K562 (cell line): ENCODE data around the gene INPP1. TPM values are rescaled to one million over a fixed set of nuclear protein-coding genes. Genes with fewer than 3 reads are reported as not detected.
A peak's percentile ranks its signal among the peaks of the same experiment; 100 is the strongest.

Experiments used
- ATAC-seq: fragments of 200-7000 bp; cut with Tn5 transposase; 3 replicates; pipeline ENCODE4 v1.9.1; 2020; ENCODE audit warnings: moderate library complexity
- BruUV-seq: library from RNA; stranded (reverse); fragments of 400-500 nt; replicated peaks from 2 replicates; lab custom pipeline; 2021; lab: Mats Ljungman, UMichigan
- CTCF ChIA-PET: fragments of 300-600 bp; formaldehyde crosslinking; extraction: SDS; loops from one replicate; lab custom pipeline; 2021; ENCODE audit warnings: low intra/inter-chr PET ratio; lab: Yijun Ruan, JAX
- POLR2A ChIA-PET: fragments of 300-600, 350-650 bp; sonication (Branson Sonifier 250); formaldehyde crosslinking; extraction: SDS; loops from one replicate; lab custom pipeline; 2021; ENCODE audit warnings: antibody characterized with exemption, inconsistent platforms; lab: Yijun Ruan, JAX
- DNase-seq, 4 experiments: peaks; one replicate each; pipeline versions ENCODE4 v3.0.0 to v3.0.0-alpha.2; 2011 to 2018; ENCODE audit warnings: low spot score in 3 of 4, mixed read lengths in 3 of 4; ENCODE audit errors: extremely low read depth in 1 of 4
- FAIRE-seq: peaks from 2 replicates; lab custom pipeline; 2011; peaks lifted over from hg19 to GRCh38; lab: Jason Lieb, UNC
- H2AFZ ChIP-seq: 2 replicates; pipeline ENCODE4 v1.6.0; 2011; ENCODE audit warnings: low read depth, low read length, control low read depth, inconsistent platforms
- H3K27ac ChIP-seq: fragments of 200-600 bp; 3 replicates; pipeline ENCODE4 v1.8.0; 2011; ENCODE audit warnings: low read depth, mild to moderate bottlenecking, control low read depth, inconsistent platforms, low read length, moderate library complexity, mixed read lengths; ENCODE audit errors: extremely low read depth
- H3K27me3 ChIP-seq, 2 experiments: fragments of 300-600 bp in 1 of 2; 2 replicates in 1 of 2; 3 replicates in 1 of 2; pipeline versions ENCODE4 v1.6.0 to v1.8.0; 2011; ENCODE audit warnings: inconsistent platforms in 2 of 2, low read length in 2 of 2, mild to moderate bottlenecking in 1 of 2, mixed read lengths in 1 of 2, moderate library complexity in 1 of 2; ENCODE audit not compliant: control insufficient read depth in 2 of 2, insufficient read depth in 2 of 2
- H3K36me3 ChIP-seq: fragments of 300-600 bp; 3 replicates; pipeline ENCODE4 v1.8.0; 2011; ENCODE audit warnings: mild to moderate bottlenecking, low read length, inconsistent platforms; ENCODE audit not compliant: control insufficient read depth, insufficient read depth
- H3K4me1 ChIP-seq, 2 experiments: fragments of 200-600 bp in 1 of 2; replicated peaks in 1 of 2; 2 replicates in 1 of 2; 3 replicates in 1 of 2; pipeline versions ENCODE4 v1.5.1 to v1.8.0; 2011; ENCODE audit warnings: inconsistent platforms in 2 of 2, low read length in 2 of 2, mild to moderate bottlenecking in 1 of 2, mixed read lengths in 1 of 2, moderate library complexity in 1 of 2; ENCODE audit not compliant: control insufficient read depth in 2 of 2, insufficient read depth in 2 of 2
- H3K4me2 ChIP-seq: 2 replicates; pipeline ENCODE4 v1.6.1; 2011; ENCODE audit warnings: low read length, control low read depth, inconsistent platforms, mixed read lengths; ENCODE audit not compliant: insufficient read depth
- H3K4me3 ChIP-seq: fragments of 200-600 bp; sonication (generic), shearing (Covaris generic); 2 replicates; pipeline ENCODE4 v1.5.1; 2016; ENCODE audit warnings: control low read depth, inconsistent platforms
- H3K79me2 ChIP-seq: fragments of 200-600 bp; 3 replicates; pipeline ENCODE4 v1.8.0; 2011; ENCODE audit warnings: low read length, inconsistent platforms; ENCODE audit not compliant: control insufficient read depth, insufficient read depth
- H3K9ac ChIP-seq, 2 experiments: 2 replicates each; pipeline versions ENCODE4 v1.6.0 to v1.6.1; 2011; ENCODE audit warnings: low read depth in 2 of 2, low read length in 2 of 2, control low read depth in 1 of 2, inconsistent platforms in 1 of 2, mild to moderate bottlenecking in 1 of 2, mixed read lengths in 1 of 2; ENCODE audit not compliant: insufficient read depth in 1 of 2
- H3K9me1 ChIP-seq: one replicate; pipeline ENCODE4 v1.6.0; 2011; ENCODE audit warnings: inconsistent platforms, mild to moderate bottlenecking, low read length, moderate library complexity; ENCODE audit not compliant: control insufficient read depth, insufficient read depth
- H3K9me3 ChIP-seq: replicated peaks from 2 replicates; pipeline ENCODE4 v1.5.1; 2011; ENCODE audit warnings: low read depth, low read length, inconsistent platforms; ENCODE audit not compliant: control insufficient read depth, insufficient read depth
- H4K20me1 ChIP-seq: replicated peaks from 2 replicates; pipeline ENCODE4 v1.6.1; 2011; ENCODE audit warnings: low read length, inconsistent platforms, mixed read lengths; ENCODE audit not compliant: control insufficient read depth, insufficient read depth
- AFF4 ChIP-seq: sonication (generic); formaldehyde crosslinking; IDR thresholded peaks from 2 replicates; pipeline ENCODE4 v1.8.0; 2023; ENCODE audit warnings: mild to moderate bottlenecking, missing genetic modification reagents
- BRD9 ChIP-seq: fragments of 450-650 bp; IDR thresholded peaks from 2 replicates; pipeline ENCODE4 v1.6.1; 2018; ENCODE audit warnings: low read depth; ENCODE audit not compliant: partially characterized antibody
- C11orf30 ChIP-seq: fragments of 450-650 bp; IDR thresholded peaks from 2 replicates; pipeline ENCODE4 v1.6.1; 2016; ENCODE audit warnings: low read depth, mild to moderate bottlenecking
- HMG20A ChIP-seq: fragments of 450-650 bp; formaldehyde crosslinking; conservative IDR thresholded peaks from 2 replicates; pipeline ENCODE4 v1.4.0; 2020; ENCODE audit warnings: mild to moderate bottlenecking, mixed read lengths
- KDM1A ChIP-seq, 2 experiments: fragments of 450-650 bp; IDR thresholded peaks; 2 replicates each; pipeline ENCODE4 v1.6.1; 2016; ENCODE audit warnings: mild to moderate bottlenecking in 2 of 2
- MAFF ChIP-seq: IDR thresholded peaks from 2 replicates; pipeline ENCODE4 v1.6.1; 2012; ENCODE audit warnings: low read length, improper control_type of control experiment
- MAFK ChIP-seq: IDR thresholded peaks from 2 replicates; pipeline ENCODE4 v1.6.1; 2011; ENCODE audit warnings: low read length, improper control_type of control experiment
- MEF2D ChIP-seq: conservative IDR thresholded peaks from 2 replicates; pipeline ENCODE4 v1.6.1; 2016; ENCODE audit warnings: low read depth, missing genetic modification characterization, missing compliant biosample characterization
- MIER1 ChIP-seq: fragments of 450-650 bp; IDR thresholded peaks from 2 replicates; pipeline ENCODE4 v1.6.1; 2016; ENCODE audit warnings: antibody characterized with exemption, mild to moderate bottlenecking, low read depth
- MTA2 ChIP-seq: fragments of 450-650 bp; IDR thresholded peaks from 2 replicates; pipeline ENCODE4 v1.6.1; 2016; ENCODE audit warnings: low read depth
- NFE2 ChIP-seq: IDR thresholded peaks from 2 replicates; pipeline ENCODE4 v1.6.1; 2014; ENCODE audit warnings: antibody characterized with exemption, low read depth
- NFRKB ChIP-seq: fragments of 450-650 bp; IDR thresholded peaks from 2 replicates; pipeline ENCODE4 v1.6.1; 2016; ENCODE audit warnings: low read depth
- TAF9B ChIP-seq: fragments of 450-650 bp; IDR thresholded peaks from 2 replicates; pipeline ENCODE4 v1.6.1; 2018; ENCODE audit warnings: mild to moderate bottlenecking; ENCODE audit not compliant: partially characterized antibody
- ZNF124 ChIP-seq: sonication (generic); formaldehyde crosslinking; IDR thresholded peaks from 2 replicates; pipeline ENCODE4 v1.8.1; 2022; ENCODE audit warnings: missing genetic modification reagents
- WGBS: fragments of 100-300 bp; shearing (Covaris generic); methylation state at CpG from one replicate; pipeline ENCODE4 v1.1.6; 2016; ENCODE audit warnings: low coverage, mixed read lengths; ENCODE audit not compliant: insufficient coverage; ENCODE audit errors: missing lambda C conversion rate; 5-methylcytosine and 5-hydroxymethylcytosine counted together
- in situ Hi-C: fragments of 300-500 bp; cut with MboI; formaldehyde crosslinking; loops from 4 replicates; pipeline ENCODE4 v1.15.0; 2018; ENCODE audit warnings: inconsistent platforms, mixed read lengths
- intact Hi-C: fragments of 100-400 bp; cut with micrococcal nuclease; formaldehyde crosslinking; loops from 2 replicates; pipeline ENCODE4 v1.14.2; 2022
- polyA plus RNA-seq, 8 experiments: library from polyadenylated mRNA; depleted of rRNA in 4 of 8; stranded (reverse) in 5 of 8; unstranded in 3 of 8; fragments of >200 nt; fragmentation: Nextera tagmentation in 2 of 8; fragmentation: Illumina TruSeq in 1 of 8; extraction: Ambion mirVana in 2 of 8; extraction: Trizol in 1 of 8; gene quantifications; 2 replicates each; pipeline versions ENCODE4 v1.2.1 to v1.2.3, GENCODE V29; 2011 to 2014; ENCODE audit warnings: inconsistent platforms in 1 of 8, missing spikeins in 1 of 8
- total RNA-seq, 7 experiments: library from RNA; depleted of rRNA in 6 of 7; stranded (reverse); fragments of >200 nt in 6 of 7; fragmentation: Illumina TruSeq in 2 of 7; extraction: Trizol in 2 of 7; gene quantifications; 2 replicates each; pipeline versions ENCODE4 v1.2.1 to v1.2.3, GENCODE V29; 2011 to 2021; ENCODE audit warnings: low replicate concordance in 1 of 7
- TF ChIP-seq, protein P1 (sequence below): fragments of 450-650 bp; IDR thresholded peaks from 2 replicates; pipeline ENCODE4 v1.6.1; 2017; ENCODE audit warnings: antibody characterized with exemption, mild to moderate bottlenecking
- TF ChIP-seq, protein P2 (sequence below), 2 experiments: fragments of 250-450 bp in 1 of 2; fragments of 450-650 bp in 1 of 2; sonication (Bioruptor Pico) in 1 of 2; IDR thresholded peaks; 2 replicates each; pipeline versions ENCODE4 v1.6.1 to v1.8.0; 2016 to 2021; ENCODE audit warnings: mild to moderate bottlenecking in 2 of 2, moderate library complexity in 2 of 2, missing compliant biosample characterization in 1 of 2, missing genetic modification characterization in 1 of 2

INPP1 gene
- total and polyA plus RNA-seq, 9 of the 15 experiments (the other 6 are each of a cell fraction or from before 2014, with no cell fraction given): 3.7 to 11.8 (median 6.5) TPM

DNA sequence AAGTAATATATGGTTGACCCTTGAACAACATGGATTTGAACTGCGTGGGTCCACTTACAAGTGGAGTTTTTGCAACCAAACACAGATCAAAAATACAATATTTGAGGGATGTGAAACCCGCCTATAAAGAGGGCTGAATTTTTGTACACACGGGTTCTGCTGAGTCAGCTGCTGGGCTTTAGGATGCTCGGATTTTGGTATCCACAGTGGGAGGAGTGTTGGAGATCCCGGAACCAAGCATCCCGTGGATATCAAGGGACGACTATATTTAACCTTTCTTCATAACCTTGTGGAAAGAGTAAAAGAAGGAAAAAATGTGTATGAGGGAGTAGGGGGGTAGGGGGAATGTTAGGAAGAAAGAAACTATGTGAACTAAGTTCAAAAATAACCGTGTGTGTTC lies 10.0 kb upstream of the INPP1 start:
- Histone ChIP-seq H3K79me2 (peaks cover 5% of the 10 kb centered on the region; the same call in 2 of the 3 replicates), H3K9ac (peak overlapping the region in 1 of 2 experiments; percentile 72; a peak in 2 of 4 replicates), H3K27me3 (no peaks in the 10 kb centered on the region), H4K20me1 (no peaks in the 10 kb centered on the region), H3K9me1 (no peaks in the 10 kb centered on the region), H3K36me3 (no peaks in the 10 kb centered on the region), H3K4me1 (peaks cover 5 to 7% of the 10 kb centered on the region in 2 experiments; a peak in 4 of 5 replicates), H2AFZ (peak overlapping the region; percentile 87), H3K4me2 (peak overlapping the region; percentile 50), H3K4me3 (no peak overlapping the region), H3K9me3 (no peaks in the 10 kb centered on the region), H3K27ac (peak overlapping the region; percentile 82)
- ATAC-seq: peak; percentile 48
- CTCF ChIA-PET: no interaction called here
- peak in 1 of 4 experiments; percentile 50 for DNase-seq
- POLR2A ChIA-PET: no interaction called here
- in situ Hi-C loops: no loop called here
- WGBS: 6% methylated on average over 8 of the region's 8 CpGs
- intact Hi-C loops: loop anchor here (10.0 kb wide), 1 partner anchor 471 kb away; no protein-coding TSS in a partner anchor
- no TSS peak for BruUV-seq
- FAIRE-seq: peak; percentile 78
- TF ChIP-seq MIER1: no peak
- TF ChIP-seq, protein P1, sequence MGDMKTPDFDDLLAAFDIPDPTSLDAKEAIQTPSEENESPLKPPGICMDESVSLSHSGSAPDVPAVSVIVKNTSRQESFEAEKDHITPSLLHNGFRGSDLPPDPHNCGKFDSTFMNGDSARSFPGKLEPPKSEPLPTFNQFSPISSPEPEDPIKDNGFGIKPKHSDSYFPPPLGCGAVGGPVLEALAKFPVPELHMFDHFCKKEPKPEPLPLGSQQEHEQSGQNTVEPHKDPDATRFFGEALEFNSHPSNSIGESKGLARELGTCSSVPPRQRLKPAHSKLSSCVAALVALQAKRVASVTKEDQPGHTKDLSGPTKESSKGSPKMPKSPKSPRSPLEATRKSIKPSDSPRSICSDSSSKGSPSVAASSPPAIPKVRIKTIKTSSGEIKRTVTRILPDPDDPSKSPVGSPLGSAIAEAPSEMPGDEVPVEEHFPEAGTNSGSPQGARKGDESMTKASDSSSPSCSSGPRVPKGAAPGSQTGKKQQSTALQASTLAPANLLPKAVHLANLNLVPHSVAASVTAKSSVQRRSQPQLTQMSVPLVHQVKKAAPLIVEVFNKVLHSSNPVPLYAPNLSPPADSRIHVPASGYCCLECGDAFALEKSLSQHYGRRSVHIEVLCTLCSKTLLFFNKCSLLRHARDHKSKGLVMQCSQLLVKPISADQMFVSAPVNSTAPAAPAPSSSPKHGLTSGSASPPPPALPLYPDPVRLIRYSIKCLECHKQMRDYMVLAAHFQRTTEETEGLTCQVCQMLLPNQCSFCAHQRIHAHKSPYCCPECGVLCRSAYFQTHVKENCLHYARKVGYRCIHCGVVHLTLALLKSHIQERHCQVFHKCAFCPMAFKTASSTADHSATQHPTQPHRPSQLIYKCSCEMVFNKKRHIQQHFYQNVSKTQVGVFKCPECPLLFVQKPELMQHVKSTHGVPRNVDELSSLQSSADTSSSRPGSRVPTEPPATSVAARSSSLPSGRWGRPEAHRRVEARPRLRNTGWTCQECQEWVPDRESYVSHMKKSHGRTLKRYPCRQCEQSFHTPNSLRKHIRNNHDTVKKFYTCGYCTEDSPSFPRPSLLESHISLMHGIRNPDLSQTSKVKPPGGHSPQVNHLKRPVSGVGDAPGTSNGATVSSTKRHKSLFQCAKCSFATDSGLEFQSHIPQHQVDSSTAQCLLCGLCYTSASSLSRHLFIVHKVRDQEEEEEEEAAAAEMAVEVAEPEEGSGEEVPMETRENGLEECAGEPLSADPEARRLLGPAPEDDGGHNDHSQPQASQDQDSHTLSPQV: 0 out of 2 replicates have a peak, but pooled peaks have one; percentile 24
- TF ChIP-seq NFRKB: peak; percentile 46; the same call in 1 of the 2 replicates
- TF ChIP-seq, protein P2, sequence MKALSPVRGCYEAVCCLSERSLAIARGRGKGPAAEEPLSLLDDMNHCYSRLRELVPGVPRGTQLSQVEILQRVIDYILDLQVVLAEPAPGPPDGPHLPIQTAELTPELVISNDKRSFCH (CRISPR knock-in tag; IDR thresholded peaks at IDR 0.05): no peak
- TF ChIP-seq, protein P2 (tag; IDR thresholded peaks at IDR 0.05): no peak
- no peak for TF ChIP-seq MEF2D (tag)
- TF ChIP-seq BRD9: peak; percentile 5
- peak; percentile 97 for TF ChIP-seq C11orf30
- TF ChIP-seq NFE2: peak; percentile 67
- no peak for TF ChIP-seq ZNF124 (CRISPR knock-in tag)
- peak; percentile 36 for TF ChIP-seq TAF9B
- peak; percentile 93 for TF ChIP-seq MAFF
- TF ChIP-seq MAFK: peak; percentile 93
- TF ChIP-seq KDM1A (IDR thresholded peaks at IDR 0.05): peak in 1 of 2 experiments; percentile 9; a peak in 1 of 4 replicates
- TF ChIP-seq AFF4: no peak
- TF ChIP-seq HMG20A (CRISPR knock-in tag): no peak
- TF ChIP-seq MTA2: no peak
